ENCODE measurements around the gene ATAD3B. TPM values are rescaled to one million over a fixed set of nuclear protein-coding genes. Genes with fewer than 3 reads are reported as not detected.
A peak's percentile ranks its signal among the peaks of the same experiment; 100 is the strongest.

ATAD3B gene
- polyA plus RNA-seq, 4 donors, result 17.4 to 34.5 (median 19.4) TPM

GRCh38 chr1:1435106-1435903, 36.3 kb upstream of the ATAD3B start, which contains the start of gene VWA1:
TSS of gene VWA1 (plus strand) at chr1:1435690. CDS start at chr1:1435749, 59 bp downstream.
- Histone ChIP-seq H3K4me1 (ENCODE audit: control insufficient read depth in 3 of 3, insufficient read depth in 2 of 3, low read depth in 1 of 3, low read length in 2 of 3) (peaks cover 0 to 81% (median 6%) of the 10 kb centered on the region in 3 donors), H3K4me3 (ENCODE audit: low read depth in 1 of 3, low read length in 3 of 3) (peak within 1 kb of the TSS; percentile 46 to 71 (median 71)), H3K9me3 (ENCODE audit: control insufficient read depth in 2 of 2, insufficient read depth in 1 of 2, low read depth in 1 of 2, low read length in 1 of 2) (no peaks in the 10 kb centered on the region), H3K27me3 (ENCODE audit: control insufficient read depth in 3 of 3, insufficient read depth in 3 of 3, low read length in 3 of 3) (no peaks in the 10 kb centered on the region), H3K36me3 (ENCODE audit: control insufficient read depth in 3 of 3, insufficient read depth in 2 of 3, low read depth in 1 of 3, low read length in 3 of 3) (peaks cover 0 to 29% (median 0%) of the 10 kb centered on the region in 3 donors), H3K27ac (ENCODE audit: low read depth in 1 of 3, low read length in 2 of 3) (peak within 1 kb of the TSS in 2 of 3 donors; percentile 91 to 96)
- 9 to 23% (median 10%) methylated on average over 35 to 89 of the region's 89 CpGs for WGBS, 3 donors
- FAIRE-seq (no peak), DNase-seq (peak; percentile 44 to 92)

DNA sequence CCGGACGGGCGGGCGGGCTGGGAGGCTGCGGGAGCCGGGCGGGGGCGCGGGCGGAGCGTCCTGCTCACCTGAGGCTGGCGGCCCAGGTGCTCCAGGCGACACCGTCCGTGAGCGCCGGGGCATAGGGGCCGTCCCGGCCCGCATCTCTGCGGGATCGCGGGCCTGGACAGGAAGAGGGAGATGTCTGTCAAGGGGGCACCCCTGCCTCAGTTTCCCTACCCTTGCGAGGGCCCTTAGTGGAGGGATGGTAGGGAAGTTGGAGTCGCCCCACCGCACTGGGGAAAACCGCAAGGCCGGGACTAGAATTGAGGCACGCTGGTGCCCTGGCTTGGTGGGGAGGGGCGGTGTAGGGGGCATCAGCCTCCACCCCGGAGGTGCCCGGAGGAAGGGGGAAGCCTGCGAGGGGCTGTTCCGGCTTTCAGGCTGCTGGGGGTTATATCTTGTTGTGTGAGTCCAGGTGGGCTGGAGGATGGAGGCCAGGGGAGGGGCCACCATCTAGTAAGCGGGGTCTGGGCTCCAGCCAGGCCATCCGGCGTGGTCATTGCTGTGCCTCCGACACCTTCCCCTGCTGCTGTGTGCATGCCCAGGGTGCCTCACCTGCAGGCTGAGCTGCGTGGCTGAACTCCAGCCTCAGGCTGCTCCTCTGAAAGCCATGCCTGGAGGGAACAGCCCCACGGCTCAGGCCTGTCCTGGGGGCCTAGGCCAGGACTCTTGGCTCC, 35.5 kb upstream of the ATAD3B start:
- Histone ChIP-seq H3K9me3 (ENCODE audit: control insufficient read depth in 2 of 2, insufficient read depth in 1 of 2, low read depth in 1 of 2, low read length in 1 of 2) (no peaks in the 10 kb centered on the region), H3K27ac (ENCODE audit: low read depth in 1 of 3, low read length in 2 of 3) (peak overlapping the region in 1 of 3 donors; percentile 30), H3K4me1 (ENCODE audit: control insufficient read depth in 3 of 3, insufficient read depth in 2 of 3, low read depth in 1 of 3, low read length in 2 of 3) (peaks cover 0 to 81% (median 6%) of the 10 kb centered on the region in 3 donors), H3K27me3 (ENCODE audit: control insufficient read depth in 3 of 3, insufficient read depth in 3 of 3, low read length in 3 of 3) (no peaks in the 10 kb centered on the region), H3K36me3 (ENCODE audit: control insufficient read depth in 3 of 3, insufficient read depth in 2 of 3, low read depth in 1 of 3, low read length in 3 of 3) (peaks cover 0 to 34% (median 0%) of the 10 kb centered on the region in 3 donors), H3K4me3 (ENCODE audit: low read depth in 1 of 3, low read length in 3 of 3) (peak overlapping the region; percentile 46 to 71 (median 71))
- DNase-seq (peak in 1 of 2 donors; percentile 5), FAIRE-seq (no peak)
- 15 to 19% (median 17%) methylated on average over 34 to 40 of the region's 40 CpGs for WGBS, 3 donors

DNA sequence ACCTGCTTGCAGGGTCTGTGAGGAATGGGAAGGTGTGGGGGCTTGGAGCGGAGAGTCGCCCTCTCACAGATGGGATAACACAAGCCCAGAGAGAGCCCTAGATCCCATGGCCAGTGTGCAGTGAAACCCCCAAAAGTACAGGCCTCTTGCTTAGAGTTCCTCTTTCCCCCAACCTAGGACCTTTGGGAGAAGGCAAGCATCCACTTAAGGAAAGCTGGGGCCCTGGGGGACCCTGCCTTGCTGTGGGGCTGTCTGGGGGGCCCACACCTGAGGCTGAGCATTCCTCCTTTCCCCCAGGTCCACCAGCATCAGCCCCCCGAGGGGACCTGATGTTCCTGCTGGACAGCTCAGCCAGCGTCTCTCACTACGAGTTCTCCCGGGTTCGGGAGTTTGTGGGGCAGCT, 34.9 kb upstream of the ATAD3B start:
- Histone ChIP-seq H3K9me3 (ENCODE audit: control insufficient read depth in 2 of 2, insufficient read depth in 1 of 2, low read depth in 1 of 2, low read length in 1 of 2) (no peaks in the 10 kb centered on the region), H3K4me3 (ENCODE audit: low read depth in 1 of 3, low read length in 3 of 3) (peak overlapping the region in 1 of 3 donors; percentile 71), H3K4me1 (ENCODE audit: control insufficient read depth in 3 of 3, insufficient read depth in 2 of 3, low read depth in 1 of 3, low read length in 2 of 3) (peaks cover 0 to 81% (median 6%) of the 10 kb centered on the region in 3 donors), H3K27me3 (ENCODE audit: control insufficient read depth in 3 of 3, insufficient read depth in 3 of 3, low read length in 3 of 3) (no peaks in the 10 kb centered on the region), H3K36me3 (ENCODE audit: control insufficient read depth in 3 of 3, insufficient read depth in 2 of 3, low read depth in 1 of 3, low read length in 3 of 3) (peaks cover 0 to 40% (median 0%) of the 10 kb centered on the region in 3 donors), H3K27ac (ENCODE audit: low read depth in 1 of 3, low read length in 2 of 3) (no peak overlapping the region)
- DNase-seq (peak in 1 of 2 donors; percentile 20), FAIRE-seq (no peak)
- 83 to 91% (median 89%) methylated on average over 7 of the region's 7 CpGs for WGBS, 3 donors

GRCh38 chr1:1437033-1437903, 34.3 kb upstream of the ATAD3B start:
- DNase-seq (peak in 1 of 2 donors; percentile 5), FAIRE-seq (no peak)
- WGBS, 3 donors, result 83 to 86% (median 84%) methylated on average over 31 of the region's 31 CpGs
- Histone ChIP-seq H3K9me3 (ENCODE audit: control insufficient read depth in 2 of 2, insufficient read depth in 1 of 2, low read depth in 1 of 2, low read length in 1 of 2) (no peaks in the 10 kb centered on the region), H3K36me3 (ENCODE audit: control insufficient read depth in 3 of 3, insufficient read depth in 2 of 3, low read depth in 1 of 3, low read length in 3 of 3) (peaks cover 0 to 44% (median 0%) of the 10 kb centered on the region in 3 donors), H3K4me1 (ENCODE audit: control insufficient read depth in 3 of 3, insufficient read depth in 2 of 3, low read depth in 1 of 3, low read length in 2 of 3) (peaks cover 0 to 77% (median 5%) of the 10 kb centered on the region in 3 donors), H3K27ac (ENCODE audit: low read depth in 1 of 3, low read length in 2 of 3) (peak overlapping the region in 1 of 3 donors; percentile 62), H3K4me3 (ENCODE audit: low read depth in 1 of 3, low read length in 3 of 3) (peak overlapping the region in 1 of 3 donors; percentile 71), H3K27me3 (ENCODE audit: control insufficient read depth in 3 of 3, insufficient read depth in 3 of 3, low read length in 3 of 3) (no peaks in the 10 kb centered on the region)

DNA sequence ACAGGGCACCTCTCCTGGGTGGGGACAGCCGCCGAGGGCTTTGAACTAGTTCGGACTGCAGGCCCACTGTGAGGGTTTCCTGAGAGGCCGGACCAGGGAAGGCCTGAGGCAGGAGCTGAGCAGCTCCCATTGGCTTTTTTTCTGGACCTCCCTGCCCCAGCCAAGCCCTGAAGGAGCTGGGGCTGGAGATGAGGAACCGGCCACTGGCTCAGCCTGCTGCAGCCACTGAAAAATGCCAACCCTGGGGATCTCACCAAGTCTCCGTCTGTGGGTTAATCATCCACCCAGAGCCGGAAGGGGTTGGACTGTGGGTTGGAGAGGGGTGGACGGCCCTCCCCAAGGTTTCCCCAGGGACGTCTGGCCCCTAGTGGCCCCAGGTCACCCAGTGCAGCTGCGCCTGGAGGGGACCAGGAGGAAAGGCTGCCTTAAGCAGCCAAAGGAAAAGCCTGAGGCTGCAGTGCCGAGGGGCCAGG, 33.6 kb upstream of the ATAD3B start:
- Histone ChIP-seq H3K4me3 (ENCODE audit: low read depth in 1 of 3, low read length in 3 of 3) (peak overlapping the region in 1 of 3 donors; percentile 71), H3K9me3 (ENCODE audit: control insufficient read depth in 2 of 2, insufficient read depth in 1 of 2, low read depth in 1 of 2, low read length in 1 of 2) (no peaks in the 10 kb centered on the region), H3K4me1 (ENCODE audit: control insufficient read depth in 3 of 3, insufficient read depth in 2 of 3, low read depth in 1 of 3, low read length in 2 of 3) (peaks cover 0 to 70% (median 2%) of the 10 kb centered on the region in 3 donors), H3K27ac (ENCODE audit: low read depth in 1 of 3, low read length in 2 of 3) (peak overlapping the region in 1 of 3 donors; percentile 62), H3K27me3 (ENCODE audit: control insufficient read depth in 3 of 3, insufficient read depth in 3 of 3, low read length in 3 of 3) (no peaks in the 10 kb centered on the region), H3K36me3 (ENCODE audit: control insufficient read depth in 3 of 3, insufficient read depth in 2 of 3, low read depth in 1 of 3, low read length in 3 of 3) (peaks cover 0 to 47% (median 0%) of the 10 kb centered on the region in 3 donors)
- 20 to 57% (median 25%) methylated on average over 11 of the region's 11 CpGs for WGBS, 3 donors
- no peak for FAIRE-seq
- DNase-seq, result peak; percentile 52 to 93

DNA sequence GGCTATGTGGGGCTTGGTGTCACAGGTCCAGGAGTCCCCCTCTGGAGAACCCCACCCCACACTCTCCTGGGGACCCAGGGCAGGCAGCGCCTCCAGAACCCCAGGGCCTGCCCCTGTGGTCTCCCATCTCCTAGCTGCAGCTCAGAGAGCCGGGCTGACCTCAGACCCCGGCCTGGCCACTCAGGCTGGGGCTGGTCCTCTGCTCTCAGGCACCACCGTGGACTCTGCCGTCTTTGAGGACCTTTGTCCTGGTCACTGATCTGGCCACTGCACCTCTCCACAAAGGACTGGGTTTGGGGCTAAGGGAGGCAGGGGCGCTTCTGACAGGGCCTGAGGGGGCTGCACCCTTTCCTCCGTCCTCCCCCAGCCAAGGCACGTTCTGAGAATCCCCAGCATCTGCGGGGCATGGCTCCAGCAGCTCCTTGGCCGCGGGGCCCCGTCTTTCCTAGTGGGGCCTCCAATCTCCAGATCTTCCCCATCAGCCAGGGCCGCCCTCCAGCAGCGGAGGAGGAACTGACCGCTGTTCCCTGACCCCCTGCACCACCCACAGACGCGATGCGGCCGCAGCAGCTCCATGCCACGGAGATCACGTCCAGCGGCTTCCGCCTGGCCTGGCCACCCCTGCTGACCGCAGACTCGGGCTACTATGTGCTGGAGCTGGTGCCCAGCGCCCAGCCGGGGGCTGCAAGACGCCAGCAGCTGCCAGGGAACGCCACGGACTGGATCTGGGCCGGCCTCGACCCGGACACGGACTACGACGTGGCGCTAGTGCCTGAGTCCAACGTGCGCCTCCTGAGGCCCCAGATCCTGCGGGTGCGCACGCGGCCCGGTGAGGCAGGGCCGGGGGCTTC, 32.8 kb upstream of the ATAD3B start:
- H3K27me3 ChIP-seq (ENCODE audit: control insufficient read depth in 3 of 3, insufficient read depth in 3 of 3, low read length in 3 of 3), result no peaks in the 10 kb centered on the region
- peaks cover 0 to 62% (median 2%) of the 10 kb centered on the region in 3 donors for H3K4me1 ChIP-seq (ENCODE audit: control insufficient read depth in 3 of 3, insufficient read depth in 2 of 3, low read depth in 1 of 3, low read length in 2 of 3)
- peak overlapping the region in 1 of 3 donors; percentile 62 for H3K27ac ChIP-seq (ENCODE audit: low read depth in 1 of 3, low read length in 2 of 3)
- FAIRE-seq (no peak), DNase-seq (no peak)
- 87 to 88% (median 87%) methylated on average over 42 to 45 of the region's 45 CpGs for WGBS, 3 donors
- H3K9me3 ChIP-seq (ENCODE audit: control insufficient read depth in 2 of 2, insufficient read depth in 1 of 2, low read depth in 1 of 2, low read length in 1 of 2), result no peaks in the 10 kb centered on the region
- H3K36me3 ChIP-seq (ENCODE audit: control insufficient read depth in 3 of 3, insufficient read depth in 2 of 3, low read depth in 1 of 3, low read length in 3 of 3), result peaks cover 0 to 47% (median 0%) of the 10 kb centered on the region in 3 donors
- H3K4me3 ChIP-seq (ENCODE audit: low read depth in 1 of 3, low read length in 3 of 3), result peak overlapping the region in 1 of 3 donors; percentile 71

DNA sequence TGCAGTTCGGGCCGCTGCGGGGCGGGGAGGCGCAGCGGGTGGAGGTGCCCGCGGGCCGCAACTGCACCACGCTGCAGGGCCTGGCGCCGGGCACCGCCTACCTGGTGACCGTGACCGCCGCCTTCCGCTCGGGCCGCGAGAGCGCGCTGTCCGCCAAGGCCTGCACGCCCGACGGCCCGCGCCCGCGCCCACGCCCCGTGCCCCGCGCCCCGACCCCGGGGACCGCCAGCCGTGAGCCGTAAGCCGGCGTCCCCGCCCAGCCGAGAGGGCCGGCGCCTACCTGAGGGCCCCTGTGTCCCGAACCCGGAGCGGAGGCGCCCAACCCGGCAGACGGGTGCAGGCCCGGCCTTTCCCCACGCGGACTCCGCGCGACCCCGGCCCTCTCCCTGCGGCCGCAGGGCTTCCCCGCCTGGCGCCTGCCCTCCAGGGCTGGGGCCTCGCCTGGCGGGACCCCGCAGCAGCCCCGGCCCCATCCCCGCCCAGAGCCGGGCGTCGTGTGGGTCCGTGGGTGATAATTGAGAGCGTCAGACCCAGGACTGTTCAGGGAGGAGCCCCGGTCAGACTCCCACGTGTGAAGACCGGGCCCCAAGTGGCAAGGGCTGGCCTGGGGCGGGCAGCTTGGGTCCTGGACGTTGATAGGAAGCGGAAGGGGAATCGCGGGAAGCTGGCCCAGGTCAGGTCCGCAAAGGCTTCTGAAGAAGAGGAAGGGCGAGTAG, 31.9 kb upstream of the ATAD3B start:
- Histone ChIP-seq H3K36me3 (ENCODE audit: control insufficient read depth in 3 of 3, insufficient read depth in 2 of 3, low read depth in 1 of 3, low read length in 3 of 3) (peaks cover 0 to 47% (median 0%) of the 10 kb centered on the region in 3 donors), H3K27ac (ENCODE audit: low read depth in 1 of 3, low read length in 2 of 3) (no peak overlapping the region), H3K4me1 (ENCODE audit: control insufficient read depth in 3 of 3, insufficient read depth in 2 of 3, low read depth in 1 of 3, low read length in 2 of 3) (peaks cover 0 to 52% (median 0%) of the 10 kb centered on the region in 3 donors), H3K4me3 (ENCODE audit: low read depth in 1 of 3, low read length in 3 of 3) (no peak overlapping the region), H3K9me3 (ENCODE audit: control insufficient read depth in 2 of 2, insufficient read depth in 1 of 2, low read depth in 1 of 2, low read length in 1 of 2) (no peaks in the 10 kb centered on the region), H3K27me3 (ENCODE audit: control insufficient read depth in 3 of 3, insufficient read depth in 3 of 3, low read length in 3 of 3) (no peaks in the 10 kb centered on the region)
- no peak for DNase-seq
- WGBS, 3 donors, result 87 to 88% (median 88%) methylated on average over 56 to 82 of the region's 82 CpGs
- no peak for FAIRE-seq
